SK-N-SH treated with all-trans-retinoic acid at 6 μM for 48 hours (cell line): ENCODE results near the gene KCNG4.

Experiments
- POU6F1 ChIP-seq: fragments of 250-450 bp; sonication (Bioruptor Pico); IDR thresholded peaks from 2 replicates; pipeline ENCODE4 v1.8.0; 2021; ENCODE audit warnings: low read depth, mild to moderate bottlenecking, moderate library complexity, borderline replicate concordance
- RARB ChIP-seq: fragments of 250-450 bp; sonication (Bioruptor Pico); IDR thresholded peaks from 2 replicates; pipeline ENCODE4 v1.8.0; 2021; ENCODE audit warnings: mild to moderate bottlenecking, moderate library complexity
- ZC3H10 ChIP-seq: fragments of 250-450 bp; sonication (Bioruptor Pico); IDR thresholded peaks from 2 replicates; pipeline ENCODE4 v1.5.1; 2021; ENCODE audit warnings: mild to moderate bottlenecking, moderate library complexity

- TF ChIP-seq RARB (no peak), ZC3H10 (CRISPR knock-in tag) (no peak), POU6F1 (CRISPR knock-in tag) (no peak)
These were observed 64.3 kb downstream of the KCNG4 start for GRCh38 chr16:84175350-84176081.
